IPS-15b (cell line): ENCODE measurements around the gene MYCN.

Experiments
- H3K27me3 ChIP-seq: one replicate; pipeline ENCODE4 v1.6.1; 2013; ENCODE audit warnings: low read length; ENCODE audit not compliant: control insufficient read depth, insufficient read depth
- H3K36me3 ChIP-seq: one replicate; pipeline ENCODE4 v1.6.1; 2013; ENCODE audit warnings: low read length; ENCODE audit not compliant: control insufficient read depth, insufficient read depth
- H3K4me1 ChIP-seq: one replicate; pipeline ENCODE4 v1.6.1; 2013; ENCODE audit warnings: mild to moderate bottlenecking, low read length; ENCODE audit not compliant: control insufficient read depth, insufficient read depth
- H3K4me3 ChIP-seq: one replicate; pipeline ENCODE4 v1.5.1; 2013; ENCODE audit warnings: low read depth, low read length
- H3K9ac ChIP-seq: one replicate; pipeline ENCODE4 v1.6.1; 2013; ENCODE audit warnings: low read depth, mild to moderate bottlenecking, low read length
- H3K9me3 ChIP-seq: one replicate; pipeline ENCODE4 v1.6.1; 2013; ENCODE audit warnings: mild to moderate bottlenecking, low read length; ENCODE audit not compliant: control insufficient read depth, insufficient read depth

The MYCN gene

GRCh38 chr2:15984368-15985255, 44.3 kb downstream of the MYCN start:
- Histone ChIP-seq H3K4me3 (no peak overlapping the region), H3K9ac (no peak overlapping the region), H3K9me3 (no peaks in the 10 kb centered on the region), H3K36me3 (no peaks in the 10 kb centered on the region), H3K27me3 (peaks cover 2% of the 10 kb centered on the region), H3K4me1 (peaks cover 5% of the 10 kb centered on the region)

- peaks cover 2% of the 10 kb centered on the region for H3K27me3 ChIP-seq
- H3K36me3 ChIP-seq, result no peaks in the 10 kb centered on the region
- H3K9me3 ChIP-seq, result no peaks in the 10 kb centered on the region
- H3K9ac ChIP-seq, result no peak overlapping the region
- H3K4me3 ChIP-seq, result no peak overlapping the region
- no peaks in the 10 kb centered on the region for H3K4me1 ChIP-seq
Observed at GRCh38 chr2:15985531-15985930, 45.2 kb downstream of the MYCN start.

GRCh38 chr2:15986068-15986560, 45.8 kb downstream of the MYCN start:
- H3K27me3 ChIP-seq, result peaks cover 2% of the 10 kb centered on the region
- no peaks in the 10 kb centered on the region for H3K9me3 ChIP-seq
- no peaks in the 10 kb centered on the region for H3K4me1 ChIP-seq
- peak overlapping the region; percentile 5 for H3K9ac ChIP-seq
- H3K36me3 ChIP-seq, result no peaks in the 10 kb centered on the region
- H3K4me3 ChIP-seq, result no peak overlapping the region

- H3K27me3 ChIP-seq, result peaks cover 2% of the 10 kb centered on the region
- no peak overlapping the region for H3K9ac ChIP-seq
- no peaks in the 10 kb centered on the region for H3K4me1 ChIP-seq
- H3K9me3 ChIP-seq, result no peaks in the 10 kb centered on the region
- no peaks in the 10 kb centered on the region for H3K36me3 ChIP-seq
- H3K4me3 ChIP-seq, result no peak overlapping the region
Observed at GRCh38 chr2:15986644-15987043, 46.3 kb downstream of the MYCN start.

- no peaks in the 10 kb centered on the region for H3K36me3 ChIP-seq
- no peak overlapping the region for H3K4me3 ChIP-seq
- peaks cover 2% of the 10 kb centered on the region for H3K27me3 ChIP-seq
- no peaks in the 10 kb centered on the region for H3K9me3 ChIP-seq
- no peak overlapping the region for H3K9ac ChIP-seq
- no peaks in the 10 kb centered on the region for H3K4me1 ChIP-seq
Observed at GRCh38 chr2:15988733-15989132, 48.4 kb downstream of the MYCN start.

GRCh38 chr2:15989559-15989958, 49.2 kb downstream of the MYCN start:
- Histone ChIP-seq H3K9me3 (no peaks in the 10 kb centered on the region), H3K27me3 (no peaks in the 10 kb centered on the region), H3K4me3 (no peak overlapping the region), H3K4me1 (no peaks in the 10 kb centered on the region), H3K36me3 (no peaks in the 10 kb centered on the region), H3K9ac (no peak overlapping the region)

- H3K4me3 ChIP-seq, result no peak overlapping the region
- no peaks in the 10 kb centered on the region for H3K4me1 ChIP-seq
- no peaks in the 10 kb centered on the region for H3K27me3 ChIP-seq
- H3K9me3 ChIP-seq, result no peaks in the 10 kb centered on the region
- no peak overlapping the region for H3K9ac ChIP-seq
- no peaks in the 10 kb centered on the region for H3K36me3 ChIP-seq
Observed at GRCh38 chr2:15990151-15991101, 50.1 kb downstream of the MYCN start.

- no peaks in the 10 kb centered on the region for H3K4me1 ChIP-seq
- H3K9me3 ChIP-seq, result no peaks in the 10 kb centered on the region
- no peaks in the 10 kb centered on the region for H3K36me3 ChIP-seq
- no peaks in the 10 kb centered on the region for H3K27me3 ChIP-seq
- no peak overlapping the region for H3K9ac ChIP-seq
- no peak overlapping the region for H3K4me3 ChIP-seq
Observed at GRCh38 chr2:15991231-15991630, 50.9 kb downstream of the MYCN start.

- Histone ChIP-seq H3K36me3 (no peaks in the 10 kb centered on the region), H3K27me3 (no peaks in the 10 kb centered on the region), H3K9ac (no peak overlapping the region), H3K4me1 (no peaks in the 10 kb centered on the region), H3K4me3 (no peak overlapping the region), H3K9me3 (no peaks in the 10 kb centered on the region)
Observed at GRCh38 chr2:15992457-15993231, 52.3 kb downstream of the MYCN start.

GRCh38 chr2:15993232-15993610, 52.9 kb downstream of the MYCN start:
- H3K9ac ChIP-seq, result no peak overlapping the region
- no peaks in the 10 kb centered on the region for H3K27me3 ChIP-seq
- H3K9me3 ChIP-seq, result no peaks in the 10 kb centered on the region
- H3K4me3 ChIP-seq, result no peak overlapping the region
- H3K4me1 ChIP-seq, result no peaks in the 10 kb centered on the region
- H3K36me3 ChIP-seq, result no peaks in the 10 kb centered on the region

- no peaks in the 10 kb centered on the region for H3K27me3 ChIP-seq
- no peaks in the 10 kb centered on the region for H3K4me1 ChIP-seq
- no peak overlapping the region for H3K9ac ChIP-seq
- H3K4me3 ChIP-seq, result no peak overlapping the region
- no peaks in the 10 kb centered on the region for H3K36me3 ChIP-seq
- no peaks in the 10 kb centered on the region for H3K9me3 ChIP-seq
Observed at GRCh38 chr2:15993666-15994065, 53.3 kb downstream of the MYCN start.
